Brain microvascular endothelial cell (primary cell): Measurements from ENCODE around the gene BCAN.

Experiments
- DNase-seq: peaks from one replicate; pipeline ENCODE4 v3.0.0-alpha.2; 2020
- H3K27ac ChIP-seq: fragments of 250-450 bp; sonication (Bioruptor Pico); 2 replicates; pipeline ENCODE4 v1.5.1; 2020; ENCODE audit warnings: mild to moderate bottlenecking, moderate library complexity
- H3K27me3 ChIP-seq: fragments of 250-450 bp; sonication (Bioruptor Pico); replicated peaks from 2 replicates; pipeline ENCODE4 v1.5.1; 2020; ENCODE audit warnings: mild to moderate bottlenecking
- H3K36me3 ChIP-seq: fragments of 250-450 bp; sonication (Bioruptor Pico); replicated peaks from 2 replicates; pipeline ENCODE4 v1.5.1; 2020; ENCODE audit warnings: mild to moderate bottlenecking
- H3K4me3 ChIP-seq: 2 replicates; pipeline ENCODE4 v1.5.1; 2011; ENCODE audit warnings: low read depth, mild to moderate bottlenecking, control low read depth, low read length, moderate library complexity
- in situ Hi-C: cut with HindIII; loops from 2 replicates; pipeline ENCODE4 v1.10.0; 2017; ENCODE audit warnings: low sequenced_read_pairs, low pct_ligation_motif_present
- TF ChIP-seq, protein P1 (sequence below): IDR thresholded peaks from 2 replicates; pipeline ENCODE4 v1.5.1; 2011; ENCODE audit warnings: low read depth, mild to moderate bottlenecking, moderate library complexity, low read length, control low read depth, inconsistent platforms; ENCODE audit errors: missing control alignments

BCAN gene

GRCh38 chr1:156682166-156682890, 40.4 kb downstream of the BCAN start:
- in situ Hi-C loops, result no loop called here

GRCh38 chr1:156684227-156684782, 42.4 kb downstream of the BCAN start:
- Histone ChIP-seq H3K27me3 (no peaks in the 10 kb centered on the region), H3K4me3 (no peak overlapping the region), H3K27ac (no peak overlapping the region), H3K36me3 (no peaks in the 10 kb centered on the region)
- TF ChIP-seq, protein P1, sequence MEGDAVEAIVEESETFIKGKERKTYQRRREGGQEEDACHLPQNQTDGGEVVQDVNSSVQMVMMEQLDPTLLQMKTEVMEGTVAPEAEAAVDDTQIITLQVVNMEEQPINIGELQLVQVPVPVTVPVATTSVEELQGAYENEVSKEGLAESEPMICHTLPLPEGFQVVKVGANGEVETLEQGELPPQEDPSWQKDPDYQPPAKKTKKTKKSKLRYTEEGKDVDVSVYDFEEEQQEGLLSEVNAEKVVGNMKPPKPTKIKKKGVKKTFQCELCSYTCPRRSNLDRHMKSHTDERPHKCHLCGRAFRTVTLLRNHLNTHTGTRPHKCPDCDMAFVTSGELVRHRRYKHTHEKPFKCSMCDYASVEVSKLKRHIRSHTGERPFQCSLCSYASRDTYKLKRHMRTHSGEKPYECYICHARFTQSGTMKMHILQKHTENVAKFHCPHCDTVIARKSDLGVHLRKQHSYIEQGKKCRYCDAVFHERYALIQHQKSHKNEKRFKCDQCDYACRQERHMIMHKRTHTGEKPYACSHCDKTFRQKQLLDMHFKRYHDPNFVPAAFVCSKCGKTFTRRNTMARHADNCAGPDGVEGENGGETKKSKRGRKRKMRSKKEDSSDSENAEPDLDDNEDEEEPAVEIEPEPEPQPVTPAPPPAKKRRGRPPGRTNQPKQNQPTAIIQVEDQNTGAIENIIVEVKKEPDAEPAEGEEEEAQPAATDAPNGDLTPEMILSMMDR, result peak; percentile 45
- no peak for DNase-seq
- in situ Hi-C loops, result no loop called here

More at GRCh38 chr1:156682166-156682890, 40.4 kb downstream of the BCAN start:
- H3K36me3 ChIP-seq, result no peaks in the 10 kb centered on the region
- H3K4me3 ChIP-seq, result no peak overlapping the region
- H3K27ac ChIP-seq, result no peak overlapping the region
- H3K27me3 ChIP-seq, result no peaks in the 10 kb centered on the region
- no peak for DNase-seq
- TF ChIP-seq, protein P1, result peak; percentile 37

- peak; percentile 66 for DNase-seq
- Histone ChIP-seq H3K27ac (no peak overlapping the region), H3K36me3 (no peaks in the 10 kb centered on the region), H3K27me3 (peaks cover 4% of the 10 kb centered on the region), H3K4me3 (peak overlapping the region; percentile 24)
- in situ Hi-C loops, result no loop called here
- TF ChIP-seq, protein P1, result peak; percentile 96
Measured at GRCh38 chr1:156689035-156689952, 47.4 kb downstream of the BCAN start.

DNA sequence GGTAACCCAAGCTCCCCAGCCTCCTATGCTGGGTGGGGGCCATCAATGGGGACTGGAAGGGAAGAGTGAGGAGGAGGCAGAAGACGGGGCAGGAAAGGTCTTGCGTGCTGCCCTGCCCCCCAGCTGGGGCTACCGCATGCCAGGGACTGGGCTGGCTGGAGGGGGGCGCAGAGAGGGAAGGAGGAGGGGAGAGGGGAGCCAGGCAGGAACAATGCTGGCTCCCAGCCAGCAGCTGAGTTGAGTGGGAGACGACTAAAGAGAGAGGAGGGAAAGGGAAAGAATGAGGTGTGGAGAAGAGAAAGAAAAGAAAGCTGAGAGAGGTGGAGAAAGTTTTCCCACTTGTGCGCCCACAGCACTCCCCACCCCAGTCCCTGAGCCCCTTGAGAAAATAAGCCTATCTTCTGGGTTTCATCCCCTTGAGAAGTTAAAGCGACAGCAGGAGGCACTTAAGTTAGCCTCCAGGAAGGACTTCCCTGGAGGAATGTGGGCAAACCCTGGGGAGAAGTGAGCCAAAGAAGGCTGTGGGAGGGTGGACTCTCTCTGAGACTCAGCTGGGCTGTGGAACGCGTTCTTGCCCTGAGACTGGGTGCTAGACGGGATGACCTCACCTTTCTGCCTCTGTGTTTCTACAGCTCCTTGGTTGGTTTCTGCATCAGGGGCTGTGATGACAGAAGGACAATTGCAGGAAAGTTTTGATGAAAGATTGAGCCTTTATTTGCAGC, 48.2 kb downstream of the BCAN start:
- in situ Hi-C loops, result no loop called here
- no peak for DNase-seq

GRCh38 chr1:156690675-156691036, 48.7 kb downstream of the BCAN start:
- in situ Hi-C loops, result no loop called here
- peaks cover 4% of the 10 kb centered on the region for H3K27me3 ChIP-seq
- no peak for DNase-seq
- no peak overlapping the region for H3K27ac ChIP-seq
- TF ChIP-seq, protein P1, result no peak
- no peak overlapping the region for H3K4me3 ChIP-seq
- no peaks in the 10 kb centered on the region for H3K36me3 ChIP-seq

More for the DNA sequence above, 48.2 kb downstream of the BCAN start:
- TF ChIP-seq, protein P1, result no peak
- H3K4me3 ChIP-seq, result no peak overlapping the region
- H3K27ac ChIP-seq, result no peak overlapping the region
- peaks cover 4% of the 10 kb centered on the region for H3K27me3 ChIP-seq
- H3K36me3 ChIP-seq, result no peaks in the 10 kb centered on the region
